Spleen (tissue), 7 donors: ENCODE data around the gene CPN2.

ENCODE experiments used
- CTCF ChIP-seq, 11 experiments: fragments of 200-600 bp in 7 of 11; fragments of 450-650 bp in 4 of 11; sonication (generic) in 4 of 11; IDR thresholded peaks in 8 of 11; conservative IDR thresholded peaks in 3 of 11; 1 replicate in 7 of 11; 2 replicates in 4 of 11; pipeline versions ENCODE4 v1.4.0 to v1.8.0; 2016 to 2021; ENCODE audit warnings: antibody characterized with exemption in 11 of 11, inconsistent platforms in 4 of 11, mild to moderate bottlenecking in 1 of 11
- POLR2AphosphoS5 ChIP-seq, 3 donors: sonication (generic); formaldehyde crosslinking; IDR thresholded peaks; one replicate each; pipeline ENCODE4 v1.5.1; 2017; ENCODE audit warnings: antibody characterized with exemption in 3 of 3
- donor health status: DM: no; HTN: no; CAD: no; lungs with moderate emphysema.
- donor health status: DM: no; HTN: no; CAD: no.
- donor health status: DM: no; HTN: no; CAD: no.

DNA sequence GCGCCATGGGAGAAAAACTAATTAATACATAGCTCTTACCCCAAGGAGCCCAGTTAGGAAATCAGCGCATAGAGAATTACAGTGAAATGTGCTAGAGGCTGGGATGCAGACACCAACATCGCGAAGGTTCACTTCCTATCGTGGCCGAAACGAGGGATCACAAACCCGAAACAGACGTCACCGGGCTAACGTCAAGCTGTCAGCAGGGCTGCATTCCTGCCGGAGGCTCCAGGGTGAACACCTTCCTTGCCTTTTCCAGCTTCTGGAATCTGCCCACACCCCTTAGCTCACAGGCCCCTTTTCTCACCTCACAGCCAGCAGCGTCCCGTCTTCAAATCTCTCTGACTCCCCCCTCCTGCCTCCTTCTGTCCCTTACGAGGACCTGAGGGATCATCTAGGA lies 34.9 kb upstream of the CPN2 start:
- TF ChIP-seq CTCF (IDR thresholded peaks at IDR 0.05 in 8 of 11, conservative IDR thresholded peaks at IDR 0.05 in 3 of 11) (no peak), POLR2AphosphoS5 (IDR thresholded peaks at IDR 0.05) (no peak)
